ENCODE measurements around the gene ASPDH. TPM values are rescaled to one million over a fixed set of nuclear protein-coding genes. Genes with fewer than 3 reads are reported as not detected.

ASPDH gene
- total and polyA plus RNA-seq, 3 donors from 2014 or later: 0.90 TPM; not detected in 2

DNA sequence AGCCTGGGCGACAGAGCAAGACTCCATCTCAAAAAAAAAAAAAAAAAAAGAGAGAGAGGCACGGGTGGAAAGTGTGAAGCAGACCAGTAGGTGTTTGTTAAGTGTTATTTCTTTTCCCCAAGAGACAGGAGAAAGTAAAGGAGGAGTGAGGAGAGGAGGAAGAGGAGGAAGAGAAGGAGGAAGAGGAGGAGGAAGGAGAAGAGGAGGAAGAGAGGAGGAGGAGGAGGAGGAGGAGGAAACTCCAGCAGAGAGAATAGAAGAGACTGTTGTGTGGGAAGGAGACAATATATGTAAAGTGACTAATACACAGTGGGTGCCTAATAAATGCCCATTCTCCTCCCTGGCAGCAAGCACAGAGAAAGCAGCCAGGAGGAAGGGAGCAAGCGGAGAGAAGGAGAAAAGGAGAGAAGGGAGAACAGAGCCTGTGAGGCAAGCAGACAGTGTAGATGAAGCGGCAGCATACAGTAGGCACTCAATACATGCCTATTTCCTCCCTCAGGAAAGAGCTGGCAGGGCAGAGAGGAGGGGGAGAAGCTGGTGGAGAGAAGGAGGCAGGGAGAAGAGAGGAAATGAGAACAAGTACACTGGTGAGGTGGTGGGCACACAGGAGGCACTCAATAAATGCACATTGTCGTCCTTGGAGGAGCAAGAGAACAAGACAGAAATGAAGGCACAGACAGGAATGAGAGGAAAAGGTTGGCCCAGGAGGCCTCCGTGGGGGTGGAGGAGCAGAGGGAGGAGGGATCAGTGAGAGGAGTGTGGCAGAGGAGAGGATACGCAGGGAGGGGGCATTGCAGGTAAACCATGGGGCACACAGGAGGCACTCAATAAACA, 19.3 kb downstream of the ASPDH start:
- Histone ChIP-seq H3K36me3 (ENCODE audit: low read depth, missing control alignments) (no peaks in the 10 kb centered on the region), H3K4me1 (peaks cover 3% of the 10 kb centered on the region), H3K9me3 (no peaks in the 10 kb centered on the region), H3K27me3 (no peaks in the 10 kb centered on the region), H3K27ac (no peak overlapping the region), H3K4me3 (no peak overlapping the region)
- 62 to 76% methylated on average over 7 of the region's 7 CpGs for WGBS, 2 donors
- TF ChIP-seq POLR2A (IDR thresholded peaks at IDR 0.05): no peak
- no peak for DNase-seq
- intact Hi-C loops (cut with DNase I; ENCODE audit: low total_unique reads): no loop called here

GRCh38 chr19:50493171-50493570, 20.5 kb downstream of the ASPDH start:
- TF ChIP-seq POLR2A (IDR thresholded peaks at IDR 0.05): no peak
- TF ChIP-seq CTCF (IDR thresholded peaks at IDR 0.05): no peak
- H3K27me3 ChIP-seq: no peaks in the 10 kb centered on the region
- H3K9me3 ChIP-seq: no peaks in the 10 kb centered on the region
- 73 to 81% methylated on average over 7 to 8 of the region's 8 CpGs for WGBS, 2 donors
- no peak for DNase-seq
- peaks cover 3% of the 10 kb centered on the region for H3K4me1 ChIP-seq
- intact Hi-C loops (cut with DNase I; ENCODE audit: low total_unique reads): no loop called here
- no peaks in the 10 kb centered on the region for H3K36me3 ChIP-seq (ENCODE audit: low read depth, missing control alignments)
- H3K4me3 ChIP-seq: no peak overlapping the region
- H3K27ac ChIP-seq: no peak overlapping the region

DNA sequence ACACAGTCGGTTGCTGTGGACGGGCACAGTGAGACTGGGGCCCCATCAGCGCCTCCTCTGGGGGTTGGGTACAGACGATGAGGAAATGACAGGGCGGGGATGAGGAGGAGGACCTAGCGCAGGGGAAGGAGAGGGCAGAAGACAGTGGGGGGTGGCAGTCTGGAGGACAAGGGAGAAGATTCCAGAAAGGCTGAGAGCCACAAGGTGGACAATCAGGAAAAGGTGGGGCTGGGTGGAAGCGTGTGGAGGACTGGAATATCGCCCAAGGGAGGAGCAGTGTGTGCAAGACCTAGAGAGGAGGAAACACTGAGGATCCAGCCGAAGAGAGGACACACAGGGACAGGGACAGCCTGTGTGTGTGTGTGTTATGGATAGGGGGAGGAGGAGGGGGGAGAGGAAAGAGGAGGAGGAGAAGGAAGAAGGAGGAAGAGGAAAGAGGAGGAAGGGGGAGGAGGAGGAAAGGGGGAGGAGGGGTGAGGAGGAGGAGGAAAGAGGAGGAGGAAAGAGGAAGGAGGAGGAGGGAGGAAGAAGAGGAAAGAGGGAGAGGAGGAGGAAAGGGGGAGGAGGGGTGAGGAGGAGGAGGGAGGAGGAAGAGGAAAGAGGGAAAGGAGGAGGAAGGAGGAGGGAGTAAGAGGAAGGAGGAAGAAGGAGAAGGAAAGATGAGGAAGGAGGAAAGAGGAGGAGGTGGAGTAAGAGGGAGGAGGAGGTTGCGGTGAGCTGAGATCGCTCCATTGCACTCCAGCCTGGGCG, 21.2 kb downstream of the ASPDH start:
- DNase-seq: no peak
- no peaks in the 10 kb centered on the region for H3K36me3 ChIP-seq (ENCODE audit: low read depth, missing control alignments)
- no peaks in the 10 kb centered on the region for H3K9me3 ChIP-seq
- WGBS, 2 donors: 27 to 30% methylated on average over 9 of the region's 12 CpGs
- H3K27ac ChIP-seq: no peak overlapping the region
- no peaks in the 10 kb centered on the region for H3K27me3 ChIP-seq
- no peak overlapping the region for H3K4me3 ChIP-seq
- TF ChIP-seq CTCF (IDR thresholded peaks at IDR 0.05) (no peak), POLR2A (IDR thresholded peaks at IDR 0.05) (no peak)
- intact Hi-C loops (cut with DNase I; ENCODE audit: low total_unique reads): no loop called here
- H3K4me1 ChIP-seq: peaks cover 3% of the 10 kb centered on the region

DNA sequence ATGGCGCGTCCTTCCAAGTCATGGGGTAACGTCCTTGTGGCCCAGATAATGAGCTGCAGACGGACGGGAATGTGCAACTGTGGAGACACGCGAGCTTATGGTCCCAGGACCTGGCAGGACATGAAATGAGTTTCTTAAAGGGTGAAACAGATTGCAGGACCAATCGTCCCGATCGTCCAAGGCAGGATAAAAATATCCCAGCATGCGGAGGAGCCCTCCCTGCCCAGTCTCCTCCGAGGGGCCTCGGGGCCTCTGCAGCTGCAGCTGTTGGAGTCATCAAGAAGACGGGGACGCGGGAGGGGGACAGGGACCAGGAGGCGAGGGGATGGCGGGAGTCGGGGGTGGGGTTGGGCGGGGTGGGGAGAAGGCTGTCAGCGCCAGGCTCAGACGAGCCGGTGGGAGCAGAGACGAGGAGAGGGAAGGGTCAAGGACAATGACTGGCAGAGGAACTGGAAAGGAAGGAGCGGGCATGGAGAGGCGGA, 22.7 kb downstream of the ASPDH start:
- TF ChIP-seq CTCF (IDR thresholded peaks at IDR 0.05): no peak
- TF ChIP-seq POLR2A (IDR thresholded peaks at IDR 0.05): no peak
- DNase-seq: no peak
- Histone ChIP-seq H3K4me3 (no peak overlapping the region), H3K9me3 (no peaks in the 10 kb centered on the region), H3K36me3 (ENCODE audit: low read depth, missing control alignments) (no peaks in the 10 kb centered on the region), H3K4me1 (no peaks in the 10 kb centered on the region), H3K27ac (no peak overlapping the region), H3K27me3 (no peaks in the 10 kb centered on the region)
- 33% methylated on average over 26 of the region's 26 CpGs for WGBS, 2 donors
- intact Hi-C loops (cut with DNase I; ENCODE audit: low total_unique reads): no loop called here

- no peaks in the 10 kb centered on the region for H3K27me3 ChIP-seq
- intact Hi-C loops (cut with DNase I; ENCODE audit: low total_unique reads): no loop called here
- 71 to 74% methylated on average over 14 to 18 of the region's 18 CpGs for WGBS, 2 donors
These were observed 23.3 kb downstream of the ASPDH start for GRCh38 chr19:50490411-50490811.

More at GRCh38 chr19:50490411-50490811, 23.3 kb downstream of the ASPDH start:
- Histone ChIP-seq H3K9me3 (no peaks in the 10 kb centered on the region), H3K27ac (no peak overlapping the region), H3K36me3 (ENCODE audit: low read depth, missing control alignments) (no peaks in the 10 kb centered on the region), H3K4me3 (no peak overlapping the region), H3K4me1 (no peaks in the 10 kb centered on the region)
- DNase-seq: no peak
- TF ChIP-seq CTCF (IDR thresholded peaks at IDR 0.05) (no peak), POLR2A (IDR thresholded peaks at IDR 0.05) (no peak)
